Fibroblast of the aortic adventitia (primary cell): ENCODE measurements around the gene CSNK2A1. TPM values are rescaled to one million over a fixed set of nuclear protein-coding genes. Genes with fewer than 3 reads are reported as not detected.

Experiments used
- DNase-seq: peaks from one replicate; pipeline ENCODE4 v3.0.0-alpha.2; 2010; ENCODE audit warnings: low read depth
- H3K4me3 ChIP-seq: 2 replicates; pipeline ENCODE4 v1.5.1; 2011; ENCODE audit warnings: low read depth, mild to moderate bottlenecking, control low read depth, low read length, moderate library complexity
- total RNA-seq: library from RNA; depleted of rRNA; stranded (reverse); fragments of >200 nt; gene quantifications from 2 replicates; pipeline ENCODE4 v1.2.3, GENCODE V29; 2012; ENCODE audit warnings: low replicate concordance
- TF ChIP-seq, protein P1 (sequence below): IDR thresholded peaks from 2 replicates; pipeline ENCODE4 v1.5.1; 2011; ENCODE audit warnings: mild to moderate bottlenecking, low read length, control low read depth, inconsistent platforms; ENCODE audit not compliant: insufficient read depth

Gene CSNK2A1
- total RNA-seq, 1 donor = 147 TPM

DNA sequence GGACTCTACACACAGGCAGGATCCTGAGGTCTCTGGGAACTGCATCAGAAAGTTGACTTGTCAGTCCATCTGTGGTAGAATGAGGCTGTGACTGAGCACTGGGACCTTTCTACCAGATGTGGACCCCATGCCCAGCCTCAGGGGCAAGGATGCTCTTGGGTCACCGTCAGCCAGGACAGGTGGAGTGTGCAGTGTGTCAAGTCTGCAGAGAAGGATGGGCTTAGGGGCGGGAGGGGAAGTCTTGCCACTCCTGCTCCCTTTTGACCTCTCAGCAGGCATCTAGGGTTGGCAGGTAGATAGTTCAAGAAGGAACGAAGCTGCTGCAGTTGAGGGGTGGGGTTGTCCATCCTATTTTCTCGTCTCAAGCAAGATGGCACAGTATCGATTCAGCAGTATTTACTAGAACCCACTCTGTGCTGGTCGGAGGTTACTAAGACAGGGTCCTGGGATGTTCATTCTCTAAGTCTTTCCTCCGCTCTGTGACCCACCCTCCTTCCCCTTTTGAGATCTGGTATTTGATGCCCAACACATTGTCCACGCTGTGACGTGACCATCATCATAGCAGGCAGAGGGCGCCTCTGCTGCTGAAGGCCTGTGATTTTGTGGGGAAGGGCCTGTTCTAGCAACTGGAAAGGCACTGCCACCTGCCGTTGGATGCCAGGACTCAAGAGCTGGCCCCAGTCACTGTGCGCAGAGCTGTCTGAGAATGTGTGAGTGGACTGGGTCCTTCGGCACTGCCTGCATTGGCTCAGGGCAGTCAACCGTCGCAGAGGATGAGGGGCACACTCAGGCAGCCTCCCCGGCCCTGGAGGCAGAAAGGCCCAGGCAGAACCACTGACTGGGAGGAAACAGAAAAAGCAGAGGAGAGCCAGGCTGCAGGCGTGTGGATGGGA, 112.3 kb downstream of the CSNK2A1 start:
- peak; percentile 60 for DNase-seq
- TF ChIP-seq, protein P1, sequence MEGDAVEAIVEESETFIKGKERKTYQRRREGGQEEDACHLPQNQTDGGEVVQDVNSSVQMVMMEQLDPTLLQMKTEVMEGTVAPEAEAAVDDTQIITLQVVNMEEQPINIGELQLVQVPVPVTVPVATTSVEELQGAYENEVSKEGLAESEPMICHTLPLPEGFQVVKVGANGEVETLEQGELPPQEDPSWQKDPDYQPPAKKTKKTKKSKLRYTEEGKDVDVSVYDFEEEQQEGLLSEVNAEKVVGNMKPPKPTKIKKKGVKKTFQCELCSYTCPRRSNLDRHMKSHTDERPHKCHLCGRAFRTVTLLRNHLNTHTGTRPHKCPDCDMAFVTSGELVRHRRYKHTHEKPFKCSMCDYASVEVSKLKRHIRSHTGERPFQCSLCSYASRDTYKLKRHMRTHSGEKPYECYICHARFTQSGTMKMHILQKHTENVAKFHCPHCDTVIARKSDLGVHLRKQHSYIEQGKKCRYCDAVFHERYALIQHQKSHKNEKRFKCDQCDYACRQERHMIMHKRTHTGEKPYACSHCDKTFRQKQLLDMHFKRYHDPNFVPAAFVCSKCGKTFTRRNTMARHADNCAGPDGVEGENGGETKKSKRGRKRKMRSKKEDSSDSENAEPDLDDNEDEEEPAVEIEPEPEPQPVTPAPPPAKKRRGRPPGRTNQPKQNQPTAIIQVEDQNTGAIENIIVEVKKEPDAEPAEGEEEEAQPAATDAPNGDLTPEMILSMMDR = peak; percentile 54
- H3K4me3 ChIP-seq = no peak overlapping the region

GRCh38 chr20:430091-430999, 113.2 kb downstream of the CSNK2A1 start:
- TF ChIP-seq, protein P1 = no peak
- H3K4me3 ChIP-seq = no peak overlapping the region
- DNase-seq = no peak

- TF ChIP-seq, protein P1 = no peak
- H3K4me3 ChIP-seq = no peak overlapping the region
- DNase-seq = no peak
Measured at GRCh38 chr20:428658-429200, 114.9 kb downstream of the CSNK2A1 start.

- no peak for DNase-seq
- TF ChIP-seq, protein P1 = no peak
Measured at GRCh38 chr20:427849-428657, 115.5 kb downstream of the CSNK2A1 start.

DNA sequence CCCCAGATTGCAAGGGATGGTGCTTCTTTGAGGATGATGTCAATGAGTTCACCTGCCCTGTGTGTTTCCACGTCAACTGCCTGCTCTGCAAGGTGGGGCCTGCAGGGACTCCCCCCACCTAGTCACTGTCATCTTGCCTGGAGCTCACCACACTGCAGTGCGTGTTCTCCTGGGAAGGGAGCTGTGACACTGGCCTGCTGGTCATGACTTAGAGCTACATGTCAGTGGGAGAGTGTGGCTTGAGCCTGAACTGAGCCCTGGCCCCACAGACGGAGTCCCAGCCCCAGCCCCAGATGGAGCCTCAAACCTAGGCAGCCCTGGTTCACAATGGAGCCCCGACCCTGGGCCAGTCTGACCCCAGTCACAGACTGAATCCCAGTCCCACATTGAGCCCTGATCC, 116.2 kb downstream of the CSNK2A1 start:
- no peak for DNase-seq
- no peak overlapping the region for H3K4me3 ChIP-seq
- TF ChIP-seq, protein P1 = no peak

More at GRCh38 chr20:427849-428657, 115.5 kb downstream of the CSNK2A1 start:
- H3K4me3 ChIP-seq = no peak overlapping the region

GRCh38 chr20:426566-426965, 117.0 kb downstream of the CSNK2A1 start:
- H3K4me3 ChIP-seq = no peak overlapping the region
- no peak for DNase-seq
- TF ChIP-seq, protein P1 = no peak
